GM12874 (cell line): ENCODE measurements around the gene CEP72.

Experiments
- TF ChIP-seq, protein P1 (sequence below): IDR thresholded peaks from 2 replicates; pipeline ENCODE4 v1.5.1; 2011; ENCODE audit warnings: low read depth, mild to moderate bottlenecking, control low read depth, low read length, moderate library complexity; ENCODE audit not compliant: insufficient read depth

CEP72 gene

DNA sequence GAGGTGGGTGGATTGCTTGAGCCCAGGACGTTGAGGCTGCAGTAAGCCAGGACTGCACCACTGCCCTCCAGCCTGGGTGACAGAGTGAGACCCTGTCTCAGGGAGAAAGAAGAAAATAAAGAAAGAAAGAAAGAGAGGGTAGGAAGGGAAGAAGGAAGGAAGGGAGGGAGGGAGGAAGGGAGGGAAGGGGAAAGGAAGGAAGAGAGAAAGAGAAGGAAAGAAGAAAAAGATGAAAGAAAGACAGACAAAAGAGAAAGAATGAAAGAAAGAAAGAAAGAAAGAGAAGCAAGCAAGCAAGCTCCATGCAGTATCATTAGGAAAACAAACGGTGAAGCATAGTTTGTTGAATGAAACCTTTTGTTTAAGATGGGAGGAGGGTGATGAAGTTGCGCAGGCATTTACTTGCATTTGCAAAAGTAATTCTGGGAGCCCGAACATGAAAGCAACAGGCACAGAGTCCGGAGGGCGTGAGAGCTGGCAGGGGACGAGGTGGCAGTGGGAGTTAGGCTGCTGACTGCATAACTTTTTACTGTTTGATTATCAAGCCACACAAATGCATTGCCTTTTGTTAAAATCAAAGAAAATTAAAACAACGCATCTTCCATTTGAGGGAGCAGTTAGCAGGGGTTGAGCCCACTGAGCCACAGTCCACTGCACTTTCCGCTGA is 26.0 kb upstream of the CEP72 start:
- TF ChIP-seq, protein P1, sequence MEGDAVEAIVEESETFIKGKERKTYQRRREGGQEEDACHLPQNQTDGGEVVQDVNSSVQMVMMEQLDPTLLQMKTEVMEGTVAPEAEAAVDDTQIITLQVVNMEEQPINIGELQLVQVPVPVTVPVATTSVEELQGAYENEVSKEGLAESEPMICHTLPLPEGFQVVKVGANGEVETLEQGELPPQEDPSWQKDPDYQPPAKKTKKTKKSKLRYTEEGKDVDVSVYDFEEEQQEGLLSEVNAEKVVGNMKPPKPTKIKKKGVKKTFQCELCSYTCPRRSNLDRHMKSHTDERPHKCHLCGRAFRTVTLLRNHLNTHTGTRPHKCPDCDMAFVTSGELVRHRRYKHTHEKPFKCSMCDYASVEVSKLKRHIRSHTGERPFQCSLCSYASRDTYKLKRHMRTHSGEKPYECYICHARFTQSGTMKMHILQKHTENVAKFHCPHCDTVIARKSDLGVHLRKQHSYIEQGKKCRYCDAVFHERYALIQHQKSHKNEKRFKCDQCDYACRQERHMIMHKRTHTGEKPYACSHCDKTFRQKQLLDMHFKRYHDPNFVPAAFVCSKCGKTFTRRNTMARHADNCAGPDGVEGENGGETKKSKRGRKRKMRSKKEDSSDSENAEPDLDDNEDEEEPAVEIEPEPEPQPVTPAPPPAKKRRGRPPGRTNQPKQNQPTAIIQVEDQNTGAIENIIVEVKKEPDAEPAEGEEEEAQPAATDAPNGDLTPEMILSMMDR: no peak

DNA sequence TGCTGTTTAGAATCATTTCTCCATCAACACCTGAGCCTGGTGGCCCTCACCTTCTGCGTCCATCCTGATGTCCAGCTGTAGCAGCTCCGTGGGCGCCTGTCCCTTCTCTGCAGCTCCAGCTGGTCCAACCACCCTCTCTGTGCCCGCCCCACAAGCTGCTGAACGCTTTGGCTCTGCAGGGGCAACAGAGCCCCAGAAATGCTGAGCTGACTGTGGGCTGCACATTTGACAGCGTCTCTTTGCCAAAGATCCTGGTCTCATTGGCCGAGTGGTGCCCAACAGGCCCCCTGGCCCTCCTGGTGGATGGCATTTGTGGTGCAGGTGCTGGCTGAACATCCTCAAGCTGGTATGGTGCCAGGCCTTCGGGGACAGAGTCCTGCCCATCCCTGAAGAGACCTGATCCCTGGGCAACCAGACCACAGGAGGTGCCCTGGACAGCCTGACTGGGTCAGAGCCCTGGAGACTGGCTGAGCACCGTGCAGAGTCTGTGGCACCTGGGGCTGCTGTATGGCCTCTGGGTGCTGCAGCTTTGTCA is 25.3 kb upstream of the CEP72 start:
- TF ChIP-seq, protein P1: no peak

DNA sequence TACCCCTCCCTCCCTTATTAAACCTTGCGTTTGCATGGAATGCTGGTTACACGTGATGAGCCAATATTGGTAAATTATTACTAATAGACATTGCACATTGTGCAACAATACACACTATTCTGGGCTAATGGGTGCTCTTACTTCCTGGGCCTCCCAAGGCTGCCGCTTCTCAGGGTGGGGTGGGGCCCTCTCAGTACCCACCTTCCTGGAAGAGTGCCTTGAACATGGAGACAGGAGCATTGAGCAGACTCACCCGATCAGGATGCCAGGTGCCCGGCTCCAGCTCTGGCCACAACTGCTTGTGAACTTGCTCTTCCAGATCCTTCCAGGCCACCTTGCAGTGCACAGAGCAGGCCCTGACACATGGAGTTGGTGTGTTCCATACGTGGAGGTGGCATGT is 24.7 kb upstream of the CEP72 start:
- TF ChIP-seq, protein P1: no peak

DNA sequence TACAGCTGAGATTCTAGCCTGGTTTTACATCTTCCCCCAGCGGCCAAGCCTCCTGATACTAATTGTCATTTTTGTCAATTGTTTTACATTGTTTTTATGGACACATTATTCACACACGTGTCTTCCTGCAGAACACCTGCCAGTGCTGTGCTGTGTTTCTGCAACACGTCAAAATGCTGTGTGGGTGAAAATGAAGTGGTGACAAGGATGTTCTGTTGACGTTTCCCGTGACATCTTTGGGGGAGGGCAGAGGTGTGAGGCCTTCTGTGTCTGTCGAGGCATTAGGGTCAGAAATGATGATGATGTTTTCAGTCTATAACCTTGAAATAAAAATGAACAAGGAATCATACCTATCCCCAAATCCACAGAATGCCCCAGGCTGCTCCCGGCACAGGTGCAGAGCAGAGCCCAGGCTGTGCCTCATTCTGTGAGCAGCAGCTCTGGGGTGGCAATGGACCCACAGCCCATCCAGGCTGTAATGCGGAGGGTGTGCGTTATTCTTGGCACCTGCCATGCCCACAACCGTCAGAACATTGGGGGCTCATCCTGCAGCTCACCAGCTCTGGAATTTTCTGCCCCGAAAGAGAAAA is 23.6 kb upstream of the CEP72 start:
- TF ChIP-seq, protein P1: no peak

DNA sequence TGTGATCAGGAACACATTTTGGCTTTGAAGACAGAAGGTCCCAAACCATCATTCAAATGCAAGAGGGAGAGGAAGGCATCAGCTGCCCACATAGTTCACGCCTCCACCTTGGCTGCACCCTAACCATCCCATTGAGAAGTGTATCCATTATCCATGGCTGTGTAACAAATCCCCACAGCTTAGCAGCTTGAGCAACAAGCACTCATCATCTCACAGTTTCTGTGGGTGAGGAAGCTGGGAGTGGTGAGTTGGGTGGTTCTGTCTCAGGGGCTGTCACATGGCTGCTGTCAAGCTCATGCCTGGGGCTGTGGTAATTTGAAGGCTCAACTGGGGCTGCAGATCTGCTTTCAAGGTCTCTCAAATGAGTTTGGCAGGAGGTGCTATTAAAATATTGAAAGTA is 23.0 kb upstream of the CEP72 start:
- TF ChIP-seq, protein P1: no peak

DNA sequence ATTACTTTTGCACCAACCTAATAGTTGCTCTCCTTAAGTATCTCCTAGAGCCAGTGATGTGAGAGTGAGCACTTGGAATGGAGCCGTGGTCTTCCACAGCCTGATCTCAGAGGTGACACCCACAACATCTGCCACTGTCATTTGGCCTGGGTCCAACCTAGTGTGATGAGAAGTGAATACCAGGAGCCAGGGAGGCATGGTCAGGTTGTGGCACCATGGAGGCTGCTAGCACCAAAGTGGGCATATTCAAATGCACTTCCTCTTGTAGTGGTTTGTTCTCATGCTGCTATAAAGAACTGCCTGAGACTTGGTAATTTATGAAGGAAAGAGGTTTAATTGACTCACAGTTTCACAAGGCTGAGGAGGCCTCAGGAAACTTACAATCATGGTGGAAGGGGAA is 22.6 kb upstream of the CEP72 start:
- TF ChIP-seq, protein P1: no peak

DNA sequence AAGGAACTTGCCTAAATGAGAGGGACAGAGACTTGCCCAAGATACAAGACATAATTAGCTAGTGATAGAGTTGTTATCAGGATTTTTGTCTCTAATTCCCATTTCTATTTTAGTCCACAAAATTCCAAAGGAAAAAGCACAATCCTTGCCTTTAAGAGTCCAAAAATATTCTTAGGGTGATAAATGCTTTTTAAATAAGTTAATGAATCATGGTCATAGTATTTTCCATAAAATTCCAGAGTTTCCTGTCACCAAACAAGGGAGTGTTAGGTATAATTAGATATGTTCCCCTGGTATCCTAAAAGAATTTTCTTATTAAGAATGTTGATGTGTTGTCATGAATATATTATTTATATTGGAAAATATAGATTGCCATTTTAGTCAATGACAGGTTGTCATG is 21.8 kb upstream of the CEP72 start:
- TF ChIP-seq, protein P1: no peak
